ENCODE measurements around the gene TMEM132C. TPM values are rescaled to one million over a fixed set of nuclear protein-coding genes. Genes with fewer than 3 reads are reported as not detected.

The TMEM132C gene
- total RNA-seq, 1 donor from 2014 or later: 73.7 TPM

- no peak for DNase-seq (ENCODE audit: low spot score)
Measured at GRCh38 chr12:128288357-128288756, 21.4 kb downstream of the TMEM132C start.

GRCh38 chr12:128288896-128289295 is 21.9 kb downstream of the TMEM132C start:
- DNase-seq (ENCODE audit: low spot score): no peak

GRCh38 chr12:128290938-128291337 is 24.0 kb downstream of the TMEM132C start:
- no peak for DNase-seq (ENCODE audit: low spot score)

- no peak for DNase-seq (ENCODE audit: low spot score)
Measured at GRCh38 chr12:128298091-128298748, 31.2 kb downstream of the TMEM132C start.

GRCh38 chr12:128305336-128305892 is 38.4 kb downstream of the TMEM132C start:
- no peak for DNase-seq (ENCODE audit: low spot score)

GRCh38 chr12:128307791-128308190 is 40.8 kb downstream of the TMEM132C start:
- DNase-seq (ENCODE audit: low spot score): no peak

GRCh38 chr12:128312661-128313060 is 45.7 kb downstream of the TMEM132C start:
- DNase-seq (ENCODE audit: low spot score): no peak

GRCh38 chr12:128313931-128314330 is 47.0 kb downstream of the TMEM132C start:
- no peak for DNase-seq (ENCODE audit: low spot score)

- DNase-seq (ENCODE audit: low spot score): no peak
Measured at GRCh38 chr12:128314611-128315010, 47.6 kb downstream of the TMEM132C start.

- DNase-seq (ENCODE audit: low spot score): no peak
Measured at GRCh38 chr12:128316078-128316477, 49.1 kb downstream of the TMEM132C start.

GRCh38 chr12:128316973-128317526 is 50.1 kb downstream of the TMEM132C start:
- DNase-seq (ENCODE audit: low spot score): no peak

- no peak for DNase-seq (ENCODE audit: low spot score)
Measured at GRCh38 chr12:128318341-128318740, 51.4 kb downstream of the TMEM132C start.

GRCh38 chr12:128318946-128319345 is 52.0 kb downstream of the TMEM132C start:
- DNase-seq (ENCODE audit: low spot score): no peak

GRCh38 chr12:128322341-128322740 is 55.4 kb downstream of the TMEM132C start:
- no peak for DNase-seq (ENCODE audit: low spot score)

- no peak for DNase-seq (ENCODE audit: low spot score)
Measured at GRCh38 chr12:128323145-128323920, 56.4 kb downstream of the TMEM132C start.

GRCh38 chr12:128325646-128326045 is 58.7 kb downstream of the TMEM132C start:
- no peak for DNase-seq (ENCODE audit: low spot score)

GRCh38 chr12:128326406-128326805 is 59.4 kb downstream of the TMEM132C start:
- no peak for DNase-seq (ENCODE audit: low spot score)

GRCh38 chr12:128328961-128329360 is 62.0 kb downstream of the TMEM132C start:
- DNase-seq (ENCODE audit: low spot score): no peak

- DNase-seq (ENCODE audit: low spot score): no peak
Measured at GRCh38 chr12:128336204-128337070, 69.5 kb downstream of the TMEM132C start.

- DNase-seq (ENCODE audit: low spot score): no peak
Measured at GRCh38 chr12:128337071-128337345, 70.0 kb downstream of the TMEM132C start.

GRCh38 chr12:128337431-128338170 is 70.6 kb downstream of the TMEM132C start:
- no peak for DNase-seq (ENCODE audit: low spot score)

Measured in mesenteric fat pad (tissue), 1 donor.